LHCN-M2 (cell line): Measurements from ENCODE around the gene NOLC1. TPM values are rescaled to one million over a fixed set of nuclear protein-coding genes. Genes with fewer than 3 reads are reported as not detected.
A peak's percentile ranks its signal among the peaks of the same experiment; 100 is the strongest.

Experiments used
- DNase-seq: peaks from one replicate; pipeline ENCODE4 v3.0.0-alpha.2; 2012; ENCODE audit warnings: low read depth
- total RNA-seq: library from RNA; depleted of rRNA; stranded (reverse); fragments of >200 nt; gene quantifications from 2 replicates; pipeline ENCODE4 v1.2.3, GENCODE V29; 2014; rRNA removed

The NOLC1 gene
- total RNA-seq, 1 experiment from 2014 or later, result 96.6 TPM

- no peak for DNase-seq
Observed at GRCh38 chr10:102200751-102201640, 48.8 kb downstream of the NOLC1 start.

GRCh38 chr10:102202386-102202785 lies 50.2 kb downstream of the NOLC1 start:
- DNase-seq, result no peak

GRCh38 chr10:102208311-102209035 lies 56.3 kb downstream of the NOLC1 start:
- DNase-seq, result peak; percentile 52

- no peak for DNase-seq
Observed at GRCh38 chr10:102211615-102212299, 59.6 kb downstream of the NOLC1 start.

Other genes with a start within 250 kb of the NOLC1 start
- 6.9 and 8.1 TPM in 2 replicates for gene ARMH3, start 96.2 kb upstream of the NOLC1 start, total RNA-seq
- gene HPS6, start 87.0 kb upstream of the NOLC1 start, total RNA-seq, result 56.7 and 69.3 TPM in 2 replicates
- 27.8 and 35.1 TPM in 2 replicates for gene LDB1, start 32.0 kb upstream of the NOLC1 start, total RNA-seq
- 23.1 and 26.0 TPM in 2 replicates for gene PPRC1, start 19.3 kb upstream of the NOLC1 start, total RNA-seq
- gene ELOVL3, start 73.9 kb downstream of the NOLC1 start, total RNA-seq, result 4.9 and 6.4 TPM in 2 replicates
- gene PITX3, start 89.1 kb downstream of the NOLC1 start, total RNA-seq, result 6.5 and 6.9 TPM in 2 replicates
- gene GBF1, start 93.1 kb downstream of the NOLC1 start, total RNA-seq, result 43.9 and 45.1 TPM in 2 replicates
- 15.8 and 16.6 TPM in 2 replicates for gene NFKB2, start 243.3 kb downstream of the NOLC1 start, total RNA-seq